Skin epidermis (tissue), 12 donors: ENCODE measurements around the gene RELN.

Source experiments
- H3K27ac ChIP-seq, 21 experiments: fragments of 200-600 bp; sonication (generic) in 11 of 21; one replicate each; pipeline ENCODE4 v1.5.0; 2020; ENCODE audit warnings: mild to moderate bottlenecking in 3 of 21, inconsistent platforms in 2 of 21, moderate library complexity in 2 of 21
- H3K4me3 ChIP-seq, 7 experiments: fragments of 200-600 bp; sonication (generic) in 2 of 7; one replicate each; pipeline ENCODE4 v1.5.0; 2020; ENCODE audit warnings: inconsistent platforms in 2 of 7, mild to moderate bottlenecking in 2 of 7, moderate library complexity in 1 of 7

The RELN gene

GRCh38 chr7:103666326-103666725 lies 323.1 kb downstream of the RELN start:
- Histone ChIP-seq H3K4me3 (no peak overlapping the region), H3K27ac (no peak overlapping the region)

- no peak overlapping the region for H3K4me3 ChIP-seq
- H3K27ac ChIP-seq = no peak overlapping the region
Measured at GRCh38 chr7:103664577-103664976, 324.9 kb downstream of the RELN start.

GRCh38 chr7:103660455-103661371 lies 328.7 kb downstream of the RELN start:
- no peak overlapping the region for H3K27ac ChIP-seq
- H3K4me3 ChIP-seq = no peak overlapping the region

GRCh38 chr7:103658055-103659005 lies 331.1 kb downstream of the RELN start:
- no peak overlapping the region for H3K4me3 ChIP-seq
- no peak overlapping the region for H3K27ac ChIP-seq

GRCh38 chr7:103657474-103657894 lies 332.0 kb downstream of the RELN start:
- no peak overlapping the region for H3K4me3 ChIP-seq
- H3K27ac ChIP-seq = no peak overlapping the region

- H3K27ac ChIP-seq = no peak overlapping the region
- H3K4me3 ChIP-seq = no peak overlapping the region
Measured at GRCh38 chr7:103656221-103656620, 333.2 kb downstream of the RELN start.

GRCh38 chr7:103651593-103652377 lies 337.7 kb downstream of the RELN start:
- Histone ChIP-seq H3K27ac (no peak overlapping the region), H3K4me3 (no peak overlapping the region)

GRCh38 chr7:103649052-103649451 lies 340.4 kb downstream of the RELN start:
- no peak overlapping the region for H3K27ac ChIP-seq
- H3K4me3 ChIP-seq = no peak overlapping the region

GRCh38 chr7:103648135-103648534 lies 341.3 kb downstream of the RELN start:
- no peak overlapping the region for H3K4me3 ChIP-seq
- H3K27ac ChIP-seq = no peak overlapping the region

- Histone ChIP-seq H3K27ac (no peak overlapping the region), H3K4me3 (no peak overlapping the region)
Measured at GRCh38 chr7:103644319-103644718, 345.1 kb downstream of the RELN start.

- H3K27ac ChIP-seq = no peak overlapping the region
- H3K4me3 ChIP-seq = no peak overlapping the region
Measured at GRCh38 chr7:103640031-103640779, 349.3 kb downstream of the RELN start.

- Histone ChIP-seq H3K27ac (no peak overlapping the region), H3K4me3 (no peak overlapping the region)
Measured at GRCh38 chr7:103637726-103638125, 351.7 kb downstream of the RELN start.

GRCh38 chr7:103637094-103637493 lies 352.4 kb downstream of the RELN start:
- Histone ChIP-seq H3K27ac (no peak overlapping the region), H3K4me3 (no peak overlapping the region)

GRCh38 chr7:103636153-103636552 lies 353.3 kb downstream of the RELN start:
- no peak overlapping the region for H3K27ac ChIP-seq

GRCh38 chr7:103632972-103633371 lies 356.5 kb downstream of the RELN start:
- H3K4me3 ChIP-seq = no peak overlapping the region
- no peak overlapping the region for H3K27ac ChIP-seq

More at GRCh38 chr7:103636153-103636552, 353.3 kb downstream of the RELN start:
- H3K4me3 ChIP-seq = no peak overlapping the region

- H3K27ac ChIP-seq = no peak overlapping the region
- H3K4me3 ChIP-seq = no peak overlapping the region
Measured at GRCh38 chr7:103632005-103632639, 357.3 kb downstream of the RELN start.

GRCh38 chr7:103630318-103630717 lies 359.1 kb downstream of the RELN start:
- Histone ChIP-seq H3K27ac (no peak overlapping the region), H3K4me3 (no peak overlapping the region)

GRCh38 chr7:103628742-103629141 lies 360.7 kb downstream of the RELN start:
- H3K4me3 ChIP-seq = no peak overlapping the region

GRCh38 chr7:103626776-103627175 lies 362.7 kb downstream of the RELN start:
- Histone ChIP-seq H3K27ac (no peak overlapping the region), H3K4me3 (no peak overlapping the region)

More at GRCh38 chr7:103628742-103629141, 360.7 kb downstream of the RELN start:
- H3K27ac ChIP-seq = no peak overlapping the region
